ENCODE measurements around the gene LY9. TPM values are rescaled to one million over a fixed set of nuclear protein-coding genes. Genes with fewer than 3 reads are reported as not detected.

The LY9 gene
- polyA plus RNA-seq, 3 donors: 1.4 to 2.7 (median 1.7) TPM

GRCh38 chr1:160807247-160807646, 11.3 kb downstream of the LY9 start:
- peaks cover 10 to 28% (median 18%) of the 10 kb centered on the region in 7 donors for H3K9me3 Mint-ChIP-seq
- no peak overlapping the region for H3K4me2 ChIP-seq (replicated peaks; ENCODE audit: extremely low read depth, low read length, poor library complexity, severe bottlenecking)
- no peak overlapping the region for H3K4me3 ChIP-seq (replicated peaks in 1 of 3; ENCODE audit: low read depth in 2 of 3, low read length in 3 of 3)
- no peak overlapping the region for H3K27ac Mint-ChIP-seq
- H3K27me3 Mint-ChIP-seq (ENCODE audit: low read depth in 3 of 3): peaks cover 2 to 5% (median 3%) of the 10 kb centered on the region in 3 donors
- H3K4me1 Mint-ChIP-seq: no peaks in the 10 kb centered on the region
- no peaks in the 10 kb centered on the region for H3K79me2 ChIP-seq (ENCODE audit: insufficient read depth, low read length)
- no peaks in the 10 kb centered on the region for H3K4me1 ChIP-seq (ENCODE audit: control insufficient read depth in 1 of 2, insufficient read depth in 2 of 2, low read length in 2 of 2)
- no peak overlapping the region for H3K4me3 Mint-ChIP-seq
- H3K36me3 Mint-ChIP-seq: peaks cover 2 to 14% of the 10 kb centered on the region in 2 donors
- H2AFZ ChIP-seq (ENCODE audit: insufficient read depth, low read depth, low read length, poor library complexity, severe bottlenecking): no peak overlapping the region
- no peak for DNase-seq
- intact Hi-C loops (cut with micrococcal nuclease): no loop called here
- 97% methylated on average over 3 of the region's 3 CpGs for WGBS (ENCODE audit: insufficient coverage)
- no peak overlapping the region for H3K9ac ChIP-seq (ENCODE audit: insufficient read depth, low read length, poor library complexity, severe bottlenecking)
- H4K20me1 ChIP-seq (ENCODE audit: insufficient read depth, low read length): no peaks in the 10 kb centered on the region
- peaks cover 12 to 15% of the 10 kb centered on the region in 2 donors for H3K9me3 ChIP-seq (replicated peaks in 1 of 2; ENCODE audit: control insufficient read depth in 1 of 2, insufficient read depth in 1 of 2, low read length in 2 of 2)
- H3K36me3 ChIP-seq (replicated peaks in 1 of 2; ENCODE audit: control insufficient read depth in 1 of 2, insufficient read depth in 2 of 2, low read length in 2 of 2): no peaks in the 10 kb centered on the region
- no peak for TF ChIP-seq CTCF (IDR thresholded peaks at IDR 0.05)
- no peaks in the 10 kb centered on the region for H3K27me3 ChIP-seq (ENCODE audit: control insufficient read depth in 2 of 2, insufficient read depth in 2 of 2, low read length in 2 of 2)
- H3K27ac ChIP-seq (ENCODE audit: low read depth in 1 of 2, low read length in 2 of 2): no peak overlapping the region

DNA sequence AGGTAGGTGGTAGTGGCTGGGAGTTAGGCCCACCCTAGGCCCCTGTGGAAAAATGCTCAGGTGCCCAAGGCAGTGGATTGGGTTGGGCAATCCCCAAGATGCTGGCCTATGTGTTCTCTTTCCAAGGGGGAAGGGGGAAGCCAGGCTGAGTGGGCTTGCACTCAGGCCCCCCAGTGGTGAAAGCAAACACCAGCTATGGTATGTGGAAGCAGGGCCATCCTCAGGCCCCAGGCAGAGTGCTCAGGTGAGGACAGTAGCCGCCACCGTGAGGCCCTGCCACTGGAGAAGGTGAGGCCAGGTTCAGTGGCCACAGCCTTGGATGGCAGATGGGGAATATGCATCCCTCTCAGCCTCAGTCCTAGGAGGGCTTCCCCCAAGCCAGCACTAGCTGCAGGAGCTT, 11.8 kb downstream of the LY9 start:
- no peak for DNase-seq
- no peaks in the 10 kb centered on the region for H4K20me1 ChIP-seq (ENCODE audit: insufficient read depth, low read length)
- Mint-ChIP-seq H3K4me1 (no peaks in the 10 kb centered on the region), H3K36me3 (peaks cover 2 to 14% of the 10 kb centered on the region in 2 donors), H3K27me3 (ENCODE audit: low read depth in 3 of 3) (peaks cover 2 to 5% (median 3%) of the 10 kb centered on the region in 3 donors), H3K27ac (no peak overlapping the region), H3K4me3 (no peak overlapping the region), H3K9me3 (peaks cover 10 to 28% (median 18%) of the 10 kb centered on the region in 7 donors)
- H3K27me3 ChIP-seq (ENCODE audit: control insufficient read depth in 2 of 2, insufficient read depth in 2 of 2, low read length in 2 of 2): no peaks in the 10 kb centered on the region
- 100% methylated on average over 2 of the region's 2 CpGs for whole genome bisulfite sequencing (ENCODE audit: insufficient coverage)
- no peak overlapping the region for H3K4me3 ChIP-seq (replicated peaks in 1 of 3; ENCODE audit: low read depth in 2 of 3, low read length in 3 of 3)
- no peak overlapping the region for H3K27ac ChIP-seq (ENCODE audit: low read depth in 1 of 2, low read length in 2 of 2)
- intact Hi-C loops (cut with micrococcal nuclease): no loop called here
- no peak overlapping the region for H3K4me2 ChIP-seq (replicated peaks; ENCODE audit: extremely low read depth, low read length, poor library complexity, severe bottlenecking)
- peaks cover 12 to 15% of the 10 kb centered on the region in 2 donors for H3K9me3 ChIP-seq (replicated peaks in 1 of 2; ENCODE audit: control insufficient read depth in 1 of 2, insufficient read depth in 1 of 2, low read length in 2 of 2)
- H3K4me1 ChIP-seq (ENCODE audit: control insufficient read depth in 1 of 2, insufficient read depth in 2 of 2, low read length in 2 of 2): no peaks in the 10 kb centered on the region
- no peak overlapping the region for H3K9ac ChIP-seq (ENCODE audit: insufficient read depth, low read length, poor library complexity, severe bottlenecking)
- no peak overlapping the region for H2AFZ ChIP-seq (ENCODE audit: insufficient read depth, low read depth, low read length, poor library complexity, severe bottlenecking)
- no peak for TF ChIP-seq CTCF (IDR thresholded peaks at IDR 0.05)
- H3K36me3 ChIP-seq (replicated peaks in 1 of 2; ENCODE audit: control insufficient read depth in 1 of 2, insufficient read depth in 2 of 2, low read length in 2 of 2): no peaks in the 10 kb centered on the region
- no peaks in the 10 kb centered on the region for H3K79me2 ChIP-seq (ENCODE audit: insufficient read depth, low read length)

Measured in CD14-positive monocyte (primary cell).